Panc1 (cell line): ENCODE data around the gene CST4. TPM values are rescaled to one million over a fixed set of nuclear protein-coding genes. Genes with fewer than 3 reads are reported as not detected.

Experiments used
- ATAC-seq: fragments of 200-7000 bp; cut with Tn5 transposase; 2 replicates; pipeline ENCODE4 v1.9.1; 2020; ENCODE audit warnings: mild to moderate bottlenecking, moderate library complexity
- BruUV-seq: library from RNA; stranded (reverse); fragments of 400-500 nt; replicated peaks from 2 replicates; lab custom pipeline; 2021; lab: Mats Ljungman, UMichigan
- CTCF ChIA-PET: fragments of 300-600 bp; sonication (Branson Sonifier 250); formaldehyde crosslinking; loops from one replicate; lab custom pipeline; 2022; ENCODE audit warnings: antibody characterized with exemption; lab: Charles Lee
- POLR2A ChIA-PET: fragments of 300-600 bp; sonication (Branson Sonifier 250); formaldehyde crosslinking; loops from one replicate; lab custom pipeline; 2022; ENCODE audit warnings: antibody characterized with exemption; lab: Charles Lee
- DNase-seq: peaks from one replicate; pipeline ENCODE4 v3.0.0-alpha.2; 2010; ENCODE audit warnings: low read depth, low spot score
- H3K27ac ChIP-seq: 2 replicates; pipeline ENCODE4 v1.5.1; 2011; ENCODE audit warnings: mild to moderate bottlenecking, low read length, inconsistent platforms
- H3K27me3 ChIP-seq: fragments of 200-500 bp; sonication (Bioruptor generic); 2 replicates; pipeline ENCODE4 v1.6.0; 2014; ENCODE audit warnings: low read length, inconsistent platforms; ENCODE audit not compliant: control insufficient read depth, insufficient read depth
- H3K36me3 ChIP-seq: fragments of 200-500 bp; sonication (Bioruptor generic); 2 replicates; pipeline ENCODE4 v1.5.1; 2014; ENCODE audit warnings: inconsistent platforms, mild to moderate bottlenecking, low read length, moderate library complexity; ENCODE audit not compliant: control insufficient read depth, insufficient read depth
- H3K4me1 ChIP-seq: 2 replicates; pipeline ENCODE4 v1.5.1; 2011; ENCODE audit warnings: inconsistent platforms, mild to moderate bottlenecking, low read length, moderate library complexity; ENCODE audit not compliant: control insufficient read depth, insufficient read depth
- H3K4me3 ChIP-seq, 2 experiments: 2 replicates each; pipeline ENCODE4 v1.5.1; 2011 to 2012; ENCODE audit warnings: low read depth in 2 of 2, low read length in 2 of 2, mild to moderate bottlenecking in 2 of 2, inconsistent platforms in 1 of 2, moderate library complexity in 1 of 2
- H3K9me3 ChIP-seq: fragments of 200-500 bp; sonication (Bioruptor generic); 2 replicates; pipeline ENCODE4 v1.5.1; 2014; ENCODE audit warnings: low read depth, mild to moderate bottlenecking, inconsistent platforms, low read length, moderate library complexity; ENCODE audit not compliant: control insufficient read depth, insufficient read depth
- CTCF ChIP-seq: fragments of 450-650 bp; IDR thresholded peaks from 2 replicates; pipeline ENCODE4 v1.5.1; 2017; ENCODE audit warnings: mild to moderate bottlenecking
- POLR2AphosphoS5 ChIP-seq: IDR thresholded peaks from 2 replicates; pipeline ENCODE4 v1.6.1; 2012; ENCODE audit warnings: mild to moderate bottlenecking, low read depth, low read length, moderate library complexity
- REST ChIP-seq, 2 experiments: IDR thresholded peaks; 2 replicates each; pipeline ENCODE4 v1.6.1; 2011 to 2012; ENCODE audit warnings: low read depth in 2 of 2, control low read depth in 1 of 2, low read length in 1 of 2, mild to moderate bottlenecking in 1 of 2, moderate library complexity in 1 of 2; ENCODE audit not compliant: insufficient read depth in 1 of 2
- SIN3A ChIP-seq: IDR thresholded peaks from 2 replicates; pipeline ENCODE4 v1.6.1; 2012; ENCODE audit warnings: low read depth, mild to moderate bottlenecking, low read length, moderate library complexity, borderline replicate concordance; ENCODE audit not compliant: insufficient read depth
- TCF7L2 ChIP-seq: IDR thresholded peaks from 2 replicates; pipeline ENCODE4 v1.6.1; 2011; ENCODE audit warnings: mild to moderate bottlenecking, low read depth, low read length, inconsistent platforms
- in situ Hi-C: cut with HindIII; loops from 2 replicates; pipeline ENCODE4 v1.10.0; 2016; ENCODE audit warnings: low sequenced_read_pairs, low pct_unique_long_range_greater_than_20kb
- intact Hi-C: fragments of 100-400 bp; cut with micrococcal nuclease; formaldehyde crosslinking; loops from one replicate; pipeline ENCODE4 v1.10.0; 2022; ENCODE audit not compliant: unreplicated experiment
- total RNA-seq: library from RNA; stranded (reverse); gene quantifications from one replicate; pipeline ENCODE4 v1.2.1, GENCODE V29; 2021; ENCODE audit not compliant: unreplicated experiment

CST4 gene
- total RNA-seq, 1 experiment from 2014 or later: not detected

GRCh38 chr20:23637282-23638221 lies 51.3 kb downstream of the CST4 start, which contains the start of gene CST3:
Gene CST3 (minus strand): TSS chr20:23637955. CDS start chr20:23637862, 93 bp downstream.
- intact Hi-C loops: no loop called here
- Histone ChIP-seq H3K9me3 (no peaks in the 10 kb centered on the region), H3K4me1 (peaks cover 8% of the 10 kb centered on the region), H3K4me3 (peak within 1 kb of the TSS; percentile 76 to 88), H3K27ac (peak within 1 kb of the TSS; percentile 36), H3K27me3 (no peaks in the 10 kb centered on the region), H3K36me3 (no peaks in the 10 kb centered on the region)
- CTCF ChIA-PET: no interaction called here
- DNase-seq (peak; percentile 25), ATAC-seq (peak; percentile 91)
- TF ChIP-seq POLR2AphosphoS5 (peak; percentile 82), SIN3A (peak; percentile 59; the same call in 1 of the 2 replicates), REST (IDR thresholded peaks at IDR 0.05; ENCODE audit: insufficient read depth in 1 of 2, low read depth in 2 of 2, low read length in 1 of 2) (no peak), CTCF (no peak)
- BruUV-seq: no TSS peak
- POLR2A ChIA-PET: no interaction called here
- in situ Hi-C loops: no loop called here

- CTCF ChIA-PET: no interaction called here
- BruUV-seq: no TSS peak
Observed at GRCh38 chr20:23636908-23637281, 51.9 kb downstream of the CST4 start.

More at GRCh38 chr20:23636908-23637281, 51.9 kb downstream of the CST4 start:
- POLR2A ChIA-PET: no interaction called here
- H3K4me1 ChIP-seq: peaks cover 8% of the 10 kb centered on the region
- TF ChIP-seq POLR2AphosphoS5: no peak
- no peak for TF ChIP-seq SIN3A
- no peak for TF ChIP-seq CTCF
- TF ChIP-seq REST (IDR thresholded peaks at IDR 0.05; ENCODE audit: insufficient read depth in 1 of 2, low read depth in 2 of 2, low read length in 1 of 2): no peak
- no peak for TF ChIP-seq TCF7L2
- in situ Hi-C loops: no loop called here
- peak overlapping the region; percentile 36 for H3K27ac ChIP-seq
- intact Hi-C loops: no loop called here
- H3K27me3 ChIP-seq: no peaks in the 10 kb centered on the region
- DNase-seq (no peak), ATAC-seq (no peak)
- H3K36me3 ChIP-seq: no peaks in the 10 kb centered on the region
- H3K4me3 ChIP-seq: peak overlapping the region; percentile 76 to 88
- no peaks in the 10 kb centered on the region for H3K9me3 ChIP-seq
